Subcutaneous abdominal adipose tissue (tissue), 5 donors: ENCODE data around the gene RAB8B.

ENCODE experiments used
- H3K27ac ChIP-seq: one replicate; pipeline ENCODE4 v1.7.0; 2013; ENCODE audit warnings: low read depth, mild to moderate bottlenecking, inconsistent platforms, low read length, moderate library complexity
- H3K27me3 ChIP-seq, 5 donors: one replicate each; pipeline ENCODE4 v1.7.0; 2013; ENCODE audit warnings: low read length in 5 of 5, inconsistent platforms in 1 of 5; ENCODE audit not compliant: control insufficient read depth in 5 of 5, insufficient read depth in 4 of 5
- H3K36me3 ChIP-seq, 5 donors: one replicate each; pipeline ENCODE4 v1.7.0; 2013; ENCODE audit warnings: low read length in 5 of 5; ENCODE audit not compliant: control insufficient read depth in 5 of 5, insufficient read depth in 5 of 5
- H3K4me1 ChIP-seq, 5 donors: one replicate each; pipeline ENCODE4 v1.7.0; 2013; ENCODE audit warnings: low read length in 5 of 5, mild to moderate bottlenecking in 3 of 5, moderate library complexity in 1 of 5; ENCODE audit not compliant: control insufficient read depth in 5 of 5, insufficient read depth in 5 of 5
- H3K4me3 ChIP-seq, 5 donors: one replicate each; pipeline ENCODE4 v1.7.0; 2013; ENCODE audit warnings: low read length in 5 of 5, low read depth in 1 of 5
- H3K9ac ChIP-seq, 5 donors: one replicate each; pipeline ENCODE4 v1.7.0; 2013; ENCODE audit warnings: low read length in 5 of 5, mild to moderate bottlenecking in 4 of 5, moderate library complexity in 3 of 5
- H3K9me3 ChIP-seq, 5 donors: one replicate each; pipeline ENCODE4 v1.7.0; 2013; ENCODE audit warnings: low read length in 5 of 5; ENCODE audit not compliant: control insufficient read depth in 5 of 5
- donor health status: healthy.
- donor health status: healthy.
- donor health status: healthy.
- donor health status: healthy.
- donor health status: healthy.

Gene RAB8B

DNA sequence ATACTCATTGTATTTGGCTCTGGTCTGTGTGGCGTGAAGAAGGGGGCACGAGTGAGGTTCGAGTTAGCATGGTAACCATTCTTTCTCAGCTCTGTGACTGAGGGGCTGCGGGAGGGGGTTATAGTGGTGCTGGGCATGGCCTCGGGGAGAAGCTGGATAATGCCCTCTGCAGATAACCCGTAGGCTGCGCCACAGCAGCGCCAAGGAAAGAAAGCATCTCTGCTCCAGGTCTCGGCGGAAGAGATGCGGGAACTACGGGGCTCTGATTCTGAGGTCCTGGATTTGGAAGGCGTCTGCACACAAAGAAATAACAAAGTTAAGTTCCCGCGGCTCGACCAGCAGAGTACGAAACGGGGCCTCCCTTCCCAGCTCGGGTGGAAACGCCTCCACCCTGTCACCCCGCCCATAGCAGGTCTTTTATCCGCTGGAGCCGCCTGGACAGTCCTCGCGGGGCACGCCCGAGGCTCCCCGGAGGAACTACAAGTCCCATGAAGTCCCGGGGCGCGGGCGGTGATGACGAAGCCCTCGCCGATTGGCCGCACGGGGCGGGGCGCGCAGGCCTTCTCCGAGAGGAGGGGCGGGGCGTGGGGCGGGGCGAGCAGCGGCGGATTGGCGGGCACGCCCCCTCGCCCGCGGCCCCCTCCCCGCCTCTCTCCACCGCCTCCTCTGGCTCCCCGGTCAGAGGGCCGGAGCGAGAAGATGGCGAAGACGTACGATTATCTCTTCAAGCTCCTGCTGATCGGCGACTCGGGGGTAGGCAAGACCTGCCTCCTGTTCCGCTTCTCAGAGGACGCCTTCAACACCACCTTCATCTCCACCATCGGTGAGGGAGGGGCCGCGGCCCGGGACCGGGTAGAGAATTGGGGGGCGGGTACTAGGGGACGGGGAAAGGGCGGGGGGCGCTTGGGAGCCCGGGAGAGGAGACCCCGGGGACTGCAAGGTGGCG is at the start of gene RAB8B:
RAB8B (plus strand) TSS at position 681 of the 946 bp plus-strand sequence; CDS start at position 700, 19 bp downstream.
- Histone ChIP-seq H3K36me3 (no peaks in the 10 kb centered on the region), H3K4me1 (peaks cover 0 to 41% (median 30%) of the 10 kb centered on the region in 5 donors), H3K27me3 (no peaks in the 10 kb centered on the region), H3K9ac (peak within 1 kb of the TSS; percentile 70 to 82 (median 81)), H3K27ac (peak within 1 kb of the TSS; percentile 31), H3K4me3 (peak within 1 kb of the TSS; percentile 77 to 93 (median 84)), H3K9me3 (no peaks in the 10 kb centered on the region)

DNA sequence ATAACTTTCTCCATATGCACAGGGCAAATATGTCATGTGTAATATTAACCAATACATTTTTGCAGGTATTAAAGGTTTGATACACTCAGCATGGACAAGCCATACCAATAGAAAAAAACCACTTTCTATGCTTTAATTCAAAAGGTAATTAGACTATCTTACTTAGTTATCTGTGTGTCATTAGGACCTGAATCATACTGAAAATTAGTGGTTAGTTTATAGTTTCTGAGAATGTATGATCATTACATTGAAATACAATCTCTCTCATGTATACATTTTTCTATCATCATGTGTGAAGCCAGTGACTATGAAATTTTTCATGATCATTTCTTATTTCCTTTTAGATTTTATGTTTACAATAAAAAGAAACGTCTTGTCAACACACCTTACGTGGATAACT is 48.5 kb upstream of the RAB8B start:
- Histone ChIP-seq H3K27me3 (no peaks in the 10 kb centered on the region), H3K4me1 (peaks cover 0 to 5% (median 0%) of the 10 kb centered on the region in 5 donors), H3K4me3 (no peak overlapping the region), H3K36me3 (peaks cover 2 to 17% (median 12%) of the 10 kb centered on the region in 5 donors), H3K27ac (no peak overlapping the region), H3K9me3 (no peaks in the 10 kb centered on the region), H3K9ac (no peak overlapping the region)

DNA sequence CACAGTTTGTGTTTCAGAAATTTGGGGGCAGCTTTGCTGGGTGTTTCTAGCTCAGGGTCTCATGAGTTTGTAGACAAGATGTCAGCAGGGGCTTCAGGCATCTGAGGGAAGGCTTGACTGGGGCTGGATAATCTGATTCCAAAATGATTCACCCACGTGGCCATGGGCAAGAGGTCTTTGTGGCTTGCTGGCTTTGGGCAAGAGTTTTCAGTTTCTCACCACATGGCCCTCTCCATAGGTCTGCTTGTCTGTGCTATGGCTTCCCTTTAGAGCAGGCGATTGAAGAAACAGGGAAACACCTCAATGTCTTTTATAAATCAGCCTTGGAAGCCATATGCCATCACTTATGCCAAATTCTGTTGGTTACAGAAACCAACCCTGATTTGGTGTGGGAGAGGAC is 44.0 kb upstream of the RAB8B start:
- H3K9ac ChIP-seq = no peak overlapping the region

DNA sequence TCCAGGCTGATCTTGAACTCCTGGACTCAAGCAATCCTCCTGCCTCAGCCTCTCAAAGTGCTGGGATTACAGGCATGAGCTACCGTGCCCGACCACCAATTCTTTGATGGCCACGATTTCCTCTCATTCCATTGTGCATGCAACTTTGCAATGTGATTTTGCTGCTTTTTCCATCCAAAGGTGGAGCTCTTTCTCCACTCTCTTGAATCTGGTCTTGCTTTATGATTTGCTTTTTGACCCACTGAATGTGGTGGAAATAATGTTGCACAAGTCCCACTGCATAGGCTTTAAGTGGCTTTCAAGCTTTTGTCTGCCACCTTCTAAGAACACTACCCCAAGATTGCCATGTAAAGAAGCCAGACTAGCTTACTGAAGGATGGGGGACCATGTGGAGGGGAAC is 42.7 kb upstream of the RAB8B start:
- no peak overlapping the region for H3K9ac ChIP-seq
- H3K4me1 ChIP-seq = peaks cover 0 to 10% (median 7%) of the 10 kb centered on the region in 5 donors
- H3K27ac ChIP-seq = no peak overlapping the region
- H3K9me3 ChIP-seq = no peaks in the 10 kb centered on the region
- no peaks in the 10 kb centered on the region for H3K27me3 ChIP-seq
- no peak overlapping the region for H3K4me3 ChIP-seq
- peaks cover 3 to 39% (median 20%) of the 10 kb centered on the region in 5 donors for H3K36me3 ChIP-seq

More for the DNA sequence above, 44.0 kb upstream of the RAB8B start:
- Histone ChIP-seq H3K27me3 (no peaks in the 10 kb centered on the region), H3K27ac (no peak overlapping the region), H3K4me1 (peaks cover 0 to 10% (median 7%) of the 10 kb centered on the region in 5 donors), H3K4me3 (no peak overlapping the region), H3K36me3 (peaks cover 5 to 43% (median 21%) of the 10 kb centered on the region in 5 donors), H3K9me3 (no peaks in the 10 kb centered on the region)

DNA sequence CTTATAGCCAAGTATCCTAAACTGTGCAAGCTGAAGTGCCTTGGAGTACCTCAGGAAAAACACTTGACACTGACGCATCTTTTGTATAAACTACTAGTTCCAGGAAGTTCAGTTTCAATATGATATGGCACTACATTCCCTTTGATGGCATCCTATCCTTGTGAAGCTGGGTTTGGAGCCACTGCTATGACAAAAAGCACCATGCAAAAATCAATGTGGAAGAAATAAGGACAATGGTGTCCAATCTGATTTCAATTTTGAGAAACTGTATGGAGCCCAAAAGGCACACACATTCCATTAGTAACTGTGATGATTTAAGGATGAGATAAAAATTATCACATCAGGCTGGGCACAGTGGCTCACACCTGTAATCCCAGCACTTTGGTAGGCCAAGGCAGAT is 37.7 kb upstream of the RAB8B start:
- no peaks in the 10 kb centered on the region for H3K27me3 ChIP-seq
- no peaks in the 10 kb centered on the region for H3K9me3 ChIP-seq
- no peak overlapping the region for H3K4me3 ChIP-seq
- H3K36me3 ChIP-seq = peaks cover 6 to 39% (median 21%) of the 10 kb centered on the region in 5 donors
- no peak overlapping the region for H3K9ac ChIP-seq
- H3K27ac ChIP-seq = no peak overlapping the region
- peaks cover 0 to 20% (median 14%) of the 10 kb centered on the region in 5 donors for H3K4me1 ChIP-seq

DNA sequence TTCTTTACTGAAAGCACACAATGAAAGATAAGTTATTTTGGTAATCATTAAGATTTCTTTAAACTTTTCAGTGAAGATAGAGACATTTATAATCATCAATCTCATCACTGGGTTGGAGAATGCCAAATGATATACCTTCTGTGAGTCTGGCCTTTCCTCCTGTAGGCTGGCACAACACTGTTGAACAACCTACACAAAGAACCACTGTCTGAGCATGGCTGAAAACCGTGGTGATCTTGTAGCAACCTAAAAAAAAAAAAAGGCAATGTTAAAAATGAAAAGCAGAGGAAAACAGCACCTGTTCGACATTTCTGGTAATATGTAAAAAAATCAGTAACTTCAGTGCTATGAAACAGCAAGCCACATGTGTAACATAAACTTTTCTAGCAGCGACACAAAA is 33.9 kb upstream of the RAB8B start:
- Histone ChIP-seq H3K27me3 (no peaks in the 10 kb centered on the region), H3K9me3 (no peaks in the 10 kb centered on the region), H3K36me3 (peaks cover 3 to 27% (median 15%) of the 10 kb centered on the region in 5 donors), H3K9ac (peak overlapping the region in 1 of 5 donors; percentile 20), H3K4me3 (peak overlapping the region in 1 of 5 donors; percentile 18), H3K27ac (no peak overlapping the region), H3K4me1 (peaks cover 0 to 21% (median 16%) of the 10 kb centered on the region in 5 donors)

DNA sequence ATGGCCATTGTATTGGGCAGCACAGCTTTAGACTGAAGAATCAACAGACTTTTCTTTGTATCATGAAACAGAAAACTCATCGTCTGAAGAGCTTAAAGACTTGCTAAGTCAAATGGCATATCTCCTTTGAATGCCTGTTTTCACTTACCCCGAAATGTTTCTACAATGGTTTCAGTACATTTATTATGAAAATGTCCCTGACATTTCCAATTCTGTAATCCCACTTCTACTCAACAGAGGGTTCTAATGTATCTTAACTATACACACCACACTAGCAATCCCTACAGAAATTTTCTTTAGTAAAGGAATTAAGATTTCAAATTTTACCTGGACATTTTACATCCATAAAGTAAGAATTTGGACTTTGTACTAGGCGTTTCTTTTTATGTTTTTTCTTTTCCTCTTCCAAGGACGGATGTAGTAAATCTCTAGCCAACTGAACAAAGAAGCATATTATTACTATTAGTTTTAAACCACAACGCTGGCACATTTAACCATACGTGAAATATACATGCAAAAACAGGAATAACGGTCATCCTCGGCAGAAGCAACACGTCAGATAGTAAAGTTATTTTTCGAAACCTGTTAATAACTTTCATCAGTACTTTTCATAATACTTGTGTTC is 33.2 kb upstream of the RAB8B start:
- peaks cover 0 to 21% (median 16%) of the 10 kb centered on the region in 5 donors for H3K4me1 ChIP-seq
- H3K36me3 ChIP-seq = peaks cover 3 to 25% (median 15%) of the 10 kb centered on the region in 5 donors
- peak overlapping the region; percentile 91 for H3K27ac ChIP-seq
- no peaks in the 10 kb centered on the region for H3K9me3 ChIP-seq
- peak overlapping the region; percentile 86 to 98 (median 95) for H3K4me3 ChIP-seq
- peak overlapping the region; percentile 72 to 98 (median 91) for H3K9ac ChIP-seq
- no peaks in the 10 kb centered on the region for H3K27me3 ChIP-seq

DNA sequence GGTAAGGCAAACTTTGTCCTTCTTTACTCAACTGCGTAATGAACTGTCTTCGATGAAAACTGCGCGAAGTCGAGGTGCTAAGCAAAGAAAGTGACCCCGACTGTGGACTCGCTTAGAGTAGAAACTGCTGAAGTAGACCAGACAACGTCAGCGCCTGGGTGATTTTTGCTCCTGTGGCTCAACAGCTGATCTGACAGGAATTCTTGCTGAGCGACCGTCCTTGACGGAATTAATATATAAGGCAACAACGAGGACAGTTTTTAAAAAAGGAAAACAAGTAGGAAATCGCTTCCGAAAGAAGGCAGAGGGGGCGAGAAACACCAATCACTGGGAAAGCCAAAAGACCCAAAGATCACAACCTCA is 32.7 kb upstream of the RAB8B start:
- no peaks in the 10 kb centered on the region for H3K9me3 ChIP-seq
- peaks cover 0 to 21% (median 16%) of the 10 kb centered on the region in 5 donors for H3K4me1 ChIP-seq
- no peaks in the 10 kb centered on the region for H3K27me3 ChIP-seq
- H3K9ac ChIP-seq = peak overlapping the region; percentile 72 to 98 (median 91)
- peak overlapping the region; percentile 86 to 98 (median 95) for H3K4me3 ChIP-seq
- H3K36me3 ChIP-seq = peaks cover 3 to 21% (median 12%) of the 10 kb centered on the region in 5 donors
- H3K27ac ChIP-seq = peak overlapping the region; percentile 91

DNA sequence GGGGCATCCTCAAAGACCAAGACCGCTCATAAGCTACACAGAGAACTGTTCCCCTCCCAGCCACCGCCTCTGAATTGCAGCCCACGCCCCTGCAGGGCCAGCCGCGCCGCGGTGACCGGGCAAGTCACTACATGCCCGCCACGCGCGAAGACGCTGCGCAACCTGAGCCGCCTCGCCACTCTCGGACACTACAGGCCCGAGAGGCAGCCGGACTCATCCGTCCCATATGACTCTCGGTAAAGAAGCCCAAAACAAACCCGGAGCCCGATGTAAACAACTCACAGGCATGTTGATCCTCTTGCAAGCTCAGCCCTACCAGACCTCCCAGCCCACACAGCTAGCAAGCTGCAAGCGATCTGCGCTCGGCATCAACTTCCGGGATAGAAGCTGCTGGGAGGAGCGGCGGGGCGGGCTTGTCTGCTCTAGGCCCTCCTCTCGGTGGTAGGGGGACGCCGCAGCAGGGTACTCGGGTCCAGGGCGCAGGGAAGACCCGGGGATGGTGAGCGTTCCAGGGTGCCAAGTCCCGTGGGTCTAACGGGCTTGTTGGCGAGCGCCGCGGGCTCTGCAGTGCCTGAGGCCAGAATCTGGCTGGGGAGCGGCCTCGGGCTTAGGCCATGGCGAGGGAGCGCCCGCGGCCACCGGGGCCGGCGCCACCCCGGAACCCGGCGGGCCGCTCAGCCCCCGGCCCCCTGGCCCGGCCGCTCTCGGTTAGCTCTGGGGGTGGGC is 32.1 kb upstream of the RAB8B start, which contains the start of gene RPS27L:
RPS27L (minus strand) TSS at position 360 of the 726 bp plus-strand sequence; CDS start at position 288, 72 bp downstream.
- Histone ChIP-seq H3K27ac (peak within 1 kb of the TSS; percentile 91), H3K27me3 (no peaks in the 10 kb centered on the region), H3K4me3 (peak within 1 kb of the TSS; percentile 86 to 98 (median 95))

More for the DNA sequence above, 32.1 kb upstream of the RAB8B start, which contains the start of gene RPS27L:
- Histone ChIP-seq H3K9me3 (no peaks in the 10 kb centered on the region), H3K9ac (peak within 1 kb of the TSS; percentile 72 to 98 (median 91)), H3K36me3 (peaks cover 3 to 17% (median 8%) of the 10 kb centered on the region in 5 donors), H3K4me1 (peaks cover 0 to 21% (median 16%) of the 10 kb centered on the region in 5 donors)
